Measurements from ENCODE around the gene STAM.

- no peak for TF ChIP-seq EZH2 (IDR thresholded peaks at IDR 0.05; ENCODE audit: insufficient read depth, low read length)
- TF ChIP-seq CTCF (IDR thresholded peaks at IDR 0.05; ENCODE audit: insufficient read depth, low read depth, low read length): no peak
These were observed 85.7 kb downstream of the STAM start for GRCh38 chr10:17729630-17730029.
